HCT116 (cell line): ENCODE measurements around the gene CHCHD3. TPM values are rescaled to one million over a fixed set of nuclear protein-coding genes. Genes with fewer than 3 reads are reported as not detected.

Experiments
- ATAC-seq: fragments of 200-7000 bp; cut with Tn5 transposase; 2 replicates; pipeline ENCODE4 v1.9.1; 2020; ENCODE audit warnings: mild to moderate bottlenecking, moderate library complexity
- BruUV-seq: library from RNA; stranded (reverse); fragments of 400-500 nt; replicated peaks from 2 replicates; lab custom pipeline; 2021; lab: Mats Ljungman, UMichigan
- CTCF ChIA-PET: fragments of 300-600 bp; sonication (Branson Sonifier 250); formaldehyde crosslinking; loops from one replicate; lab custom pipeline; 2021; ENCODE audit warnings: antibody characterized with exemption; lab: Charles Lee
- POLR2A ChIA-PET: fragments of 300-600, 350-600 bp; sonication (Branson Sonifier 250); formaldehyde crosslinking; loops from one replicate; lab custom pipeline; 2021; ENCODE audit warnings: antibody characterized with exemption; lab: Charles Lee
- RAD21 ChIA-PET, 2 experiments: fragments of 300-600 bp; sonication (Branson Sonifier 250); formaldehyde crosslinking; loops; one replicate each; lab custom pipeline; 2023; ENCODE audit warnings: low total read pairs in 2 of 2; ENCODE audit not compliant: uncharacterized antibody in 2 of 2, unreplicated experiment in 2 of 2, low non-redundant PET in 1 of 2; lab: Charles Lee
- DNase-seq: peaks from one replicate; pipeline ENCODE4 v3.0.0-alpha.2; 2010; ENCODE audit warnings: low read depth, low spot score
- H2AFZ ChIP-seq: fragments of 200-600 bp; shearing (Covaris generic), sonication (generic); 2 replicates; pipeline ENCODE4 v1.6.1; 2017; ENCODE audit warnings: low read depth, mixed run types, mixed read lengths, antibody characterized with exemption, low read length; ENCODE audit not compliant: poor library complexity, severe bottlenecking
- H3K27ac ChIP-seq: 2 replicates; pipeline ENCODE4 v1.5.1; 2012; ENCODE audit warnings: low read depth, low read length
- H3K27me3 ChIP-seq: fragments of 200-600 bp; sonication (generic); 2 replicates; pipeline ENCODE4 v1.6.1; 2016; ENCODE audit warnings: mixed run types, low read length, mixed read lengths; ENCODE audit not compliant: insufficient read depth
- H3K36me3 ChIP-seq, 2 experiments: fragments of 200-500 bp in 1 of 2; fragments of 200-600 bp in 1 of 2; sonication (Bioruptor generic) in 1 of 2; sonication (generic) in 1 of 2; 2 replicates each; pipeline versions ENCODE4 v1.5.1 to v1.6.1; 2014 to 2016; ENCODE audit warnings: low read length in 2 of 2, inconsistent platforms in 1 of 2, mixed read lengths in 1 of 2, mixed run types in 1 of 2; ENCODE audit not compliant: insufficient read depth in 2 of 2, control insufficient read depth in 1 of 2
- H3K4me1 ChIP-seq, 2 experiments: fragments of 200-600 bp in 1 of 2; sonication (generic) in 1 of 2; 2 replicates each; pipeline versions ENCODE4 v1.5.1 to v1.6.1; 2012 to 2017; ENCODE audit warnings: low read length in 2 of 2, inconsistent platforms in 1 of 2, mild to moderate bottlenecking in 1 of 2, mixed read lengths in 1 of 2, mixed run types in 1 of 2, moderate library complexity in 1 of 2; ENCODE audit not compliant: insufficient read depth in 2 of 2, control insufficient read depth in 1 of 2
- H3K4me2 ChIP-seq: fragments of 200-600 bp; sonication (generic); 2 replicates; pipeline ENCODE4 v1.6.1; 2017; ENCODE audit warnings: mixed run types, low read length, mixed read lengths
- H3K4me3 ChIP-seq, 2 experiments: fragments of 200-600 bp in 1 of 2; sonication (generic) in 1 of 2; replicated peaks in 1 of 2; 2 replicates each; pipeline ENCODE4 v1.5.1; 2011 to 2016; ENCODE audit warnings: low read length in 2 of 2, control low read depth in 1 of 2, low read depth in 1 of 2, mild to moderate bottlenecking in 1 of 2, mixed read lengths in 1 of 2, mixed run types in 1 of 2
- H3K79me2 ChIP-seq: fragments of 200-600 bp; sonication (generic); 2 replicates; pipeline ENCODE4 v1.6.1; 2017; ENCODE audit warnings: mild to moderate bottlenecking, mixed run types, low read length, moderate library complexity, mixed read lengths; ENCODE audit not compliant: insufficient read depth
- H3K9ac ChIP-seq: fragments of 200-600 bp; sonication (generic); 2 replicates; pipeline ENCODE4 v1.6.1; 2016; ENCODE audit warnings: low read length, mixed read lengths
- H3K9me2 ChIP-seq: fragments of 200-600 bp; sonication (generic), shearing (Covaris generic); 2 replicates; pipeline ENCODE4 v1.6.1; 2017; ENCODE audit warnings: mixed run types, mild to moderate bottlenecking, moderate library complexity; ENCODE audit not compliant: insufficient read depth
- H3K9me3 ChIP-seq, 2 experiments: fragments of 200-500 bp in 1 of 2; fragments of 200-600 bp in 1 of 2; sonication (Bioruptor generic) in 1 of 2; sonication (generic) in 1 of 2; 2 replicates each; pipeline ENCODE4 v1.6.1; 2014 to 2017; ENCODE audit warnings: low read length in 2 of 2, mixed read lengths in 2 of 2, inconsistent platforms in 1 of 2, low read depth in 1 of 2, mild to moderate bottlenecking in 1 of 2, mixed run types in 1 of 2, moderate library complexity in 1 of 2; ENCODE audit not compliant: control insufficient read depth in 1 of 2, insufficient read depth in 1 of 2
- H4K20me1 ChIP-seq: fragments of 200-600 bp; sonication (generic), shearing (Covaris generic); 2 replicates; pipeline ENCODE4 v1.6.1; 2017; ENCODE audit warnings: mixed run types, mild to moderate bottlenecking, moderate library complexity; ENCODE audit not compliant: insufficient read depth
- ATF3 ChIP-seq: IDR thresholded peaks from 2 replicates; pipeline ENCODE4 v1.6.1; 2012
- CEBPB ChIP-seq: IDR thresholded peaks from 2 replicates; pipeline ENCODE4 v1.6.1; 2012; ENCODE audit warnings: low read depth
- EZH2 ChIP-seq: fragments of 200-600 bp; sonication (generic); IDR thresholded peaks from 2 replicates; pipeline ENCODE4 v1.6.1; 2017; ENCODE audit warnings: antibody characterized with exemption, mixed run types
- JUND ChIP-seq: IDR thresholded peaks from 2 replicates; pipeline ENCODE4 v1.6.1; 2012
- POLR2AphosphoS5 ChIP-seq: IDR thresholded peaks from 2 replicates; pipeline ENCODE4 v1.6.1; 2011; ENCODE audit warnings: mild to moderate bottlenecking, low read depth, low read length, moderate library complexity
- REST ChIP-seq: IDR thresholded peaks from 2 replicates; pipeline ENCODE4 v1.6.1; 2012; ENCODE audit warnings: low read depth
- SIN3A ChIP-seq: IDR thresholded peaks from 2 replicates; pipeline ENCODE4 v1.6.1; 2012; ENCODE audit warnings: low read depth
- SRF ChIP-seq: IDR thresholded peaks from 2 replicates; pipeline ENCODE4 v1.6.1; 2012; ENCODE audit warnings: low read depth
- YY1 ChIP-seq: IDR thresholded peaks from 2 replicates; pipeline ENCODE4 v1.6.1; 2011; ENCODE audit warnings: low read length, low read depth, moderate library complexity, mild to moderate bottlenecking; ENCODE audit not compliant: insufficient replicate concordance; ENCODE audit errors: extremely low read depth
- intact Hi-C: fragments of 100-400 bp; cut with micrococcal nuclease; formaldehyde crosslinking; loops from 2 replicates; pipeline ENCODE4 v1.10.0; 2022
- total RNA-seq: library from RNA; stranded (reverse); gene quantifications from one replicate; pipeline ENCODE4 v1.2.1, GENCODE V29; 2021; ENCODE audit not compliant: unreplicated experiment

The CHCHD3 gene
- total RNA-seq, 1 experiment from 2014 or later = 73.5 TPM

GRCh38 chr7:133124974-133125373, 43.1 kb upstream of the CHCHD3 start:
- no peaks in the 10 kb centered on the region for H3K27me3 ChIP-seq
- no peaks in the 10 kb centered on the region for H3K79me2 ChIP-seq
- H3K36me3 ChIP-seq = no peaks in the 10 kb centered on the region
- H3K27ac ChIP-seq = no peak overlapping the region
- no TSS peak for BruUV-seq
- no peak for TF ChIP-seq EZH2
- no peak for TF ChIP-seq JUND
- TF ChIP-seq SRF = no peak
- TF ChIP-seq SIN3A = no peak
- no peak for TF ChIP-seq YY1
- TF ChIP-seq ATF3 = no peak
- no peak for TF ChIP-seq POLR2AphosphoS5
- no peak for TF ChIP-seq CEBPB
- no peak for TF ChIP-seq REST
- intact Hi-C loops = no loop called here
- H3K9me2 ChIP-seq = no peaks in the 10 kb centered on the region
- DNase-seq (no peak), ATAC-seq (no peak)
- no peak overlapping the region for H3K4me2 ChIP-seq
- ChIA-PET POLR2A (no interaction called here), RAD21 (no interaction called here), CTCF (no interaction called here)
- H2AFZ ChIP-seq = no peak overlapping the region
- no peaks in the 10 kb centered on the region for H3K4me1 ChIP-seq
- H3K4me3 ChIP-seq = no peak overlapping the region
- no peaks in the 10 kb centered on the region for H3K9me3 ChIP-seq
- H4K20me1 ChIP-seq = no peaks in the 10 kb centered on the region
- H3K9ac ChIP-seq = no peak overlapping the region
